ENCODE data around the gene INSRR.
A peak's percentile ranks its signal among the peaks of the same experiment; 100 is the strongest.

INSRR gene

GRCh38 chr1:156845953-156846545 is 12.9 kb downstream of the INSRR start:
- no peak overlapping the region for H3K4me2 ChIP-seq (ENCODE audit: insufficient read depth, low read length, poor library complexity, severe bottlenecking)
- no CpG with 5 or more reads among the region's 18 CpGs for WGBS, 2 donors (ENCODE audit: extremely low coverage in 2 of 2, insufficient read length in 2 of 2, insufficient replicate concordance in 1 of 2)
- no peak overlapping the region for H2BK120ac ChIP-seq (ENCODE audit: low read depth, low read length)
- H2AFZ ChIP-seq (ENCODE audit: low read length), result no peak overlapping the region
- no peak overlapping the region for H2BK5ac ChIP-seq (ENCODE audit: low read length)
- no peak overlapping the region for H3K27ac ChIP-seq (replicated peaks; ENCODE audit: low read length)
- H3K4me3 ChIP-seq (ENCODE audit: low read length in 2 of 2), result peak overlapping the region in 1 of 2 donors; percentile 59
- H3K23ac ChIP-seq (ENCODE audit: low read depth, low read length, poor library complexity), result peak overlapping the region; percentile 44
- no peak overlapping the region for H3K9ac ChIP-seq (ENCODE audit: low read depth, low read length, poor library complexity)
- no peak overlapping the region for H3K18ac ChIP-seq (ENCODE audit: low read length)
- peak overlapping the region; percentile 63 for H2AK5ac ChIP-seq (ENCODE audit: low read depth, low read length)
- peak overlapping the region; percentile 5 for H3K14ac ChIP-seq (ENCODE audit: low read length)
- no peak overlapping the region for H4K8ac ChIP-seq (ENCODE audit: low read depth, low read length)
- no peak overlapping the region for H3K4ac ChIP-seq (ENCODE audit: low read length)
- H3K27me3 ChIP-seq (ENCODE audit: control insufficient read depth in 3 of 3, insufficient read depth in 3 of 3, low read depth in 1 of 3, low read length in 3 of 3), result peaks cover 38 to 99% (median 78%) of the 10 kb centered on the region in 3 experiments
- no peak overlapping the region for H4K91ac ChIP-seq (ENCODE audit: low read depth, low read length, poor library complexity)
- H3K36me3 ChIP-seq (replicated peaks in 1 of 2; ENCODE audit: control insufficient read depth in 2 of 2, insufficient read depth in 2 of 2, low read length in 2 of 2), result no peaks in the 10 kb centered on the region
- no peak overlapping the region for H2BK15ac ChIP-seq (ENCODE audit: low read length)
- no peak overlapping the region for H2BK12ac ChIP-seq (ENCODE audit: low read length)
- DNase-seq (ENCODE audit: low spot score), result no peak
- H3K4me1 ChIP-seq (ENCODE audit: control insufficient read depth in 2 of 2, insufficient read depth in 1 of 2, low read depth in 1 of 2, low read length in 2 of 2), result peaks cover 0 to 7% of the 10 kb centered on the region in 2 donors
- no peaks in the 10 kb centered on the region for H3K79me1 ChIP-seq (ENCODE audit: low read depth, low read length)
- peaks cover 0 to 3% of the 10 kb centered on the region in 2 donors for H3K9me3 ChIP-seq (replicated peaks in 1 of 2; ENCODE audit: control insufficient read depth in 2 of 2, insufficient read depth in 1 of 2, low read depth in 1 of 2, low read length in 2 of 2)

GRCh38 chr1:156845055-156845952 is 13.6 kb downstream of the INSRR start:
- Histone ChIP-seq H3K4me1 (ENCODE audit: control insufficient read depth in 2 of 2, insufficient read depth in 1 of 2, low read depth in 1 of 2, low read length in 2 of 2) (peaks cover 0 to 7% of the 10 kb centered on the region in 2 donors), H3K14ac (ENCODE audit: low read length) (no peak overlapping the region), H2BK15ac (ENCODE audit: low read length) (no peak overlapping the region), H4K91ac (ENCODE audit: low read depth, low read length, poor library complexity) (no peak overlapping the region), H2BK5ac (ENCODE audit: low read length) (no peak overlapping the region), H3K27me3 (ENCODE audit: control insufficient read depth in 3 of 3, insufficient read depth in 3 of 3, low read depth in 1 of 3, low read length in 3 of 3) (peaks cover 38 to 91% (median 77%) of the 10 kb centered on the region in 3 experiments), H3K9ac (ENCODE audit: low read depth, low read length, poor library complexity) (peak overlapping the region; percentile 9), H3K4ac (ENCODE audit: low read length) (no peak overlapping the region), H2AFZ (ENCODE audit: low read length) (no peak overlapping the region), H3K4me3 (ENCODE audit: low read length in 2 of 2) (no peak overlapping the region), H3K23ac (ENCODE audit: low read depth, low read length, poor library complexity) (peak overlapping the region; percentile 87), H3K9me3 (replicated peaks in 1 of 2; ENCODE audit: control insufficient read depth in 2 of 2, insufficient read depth in 1 of 2, low read depth in 1 of 2, low read length in 2 of 2) (peaks cover 0 to 3% of the 10 kb centered on the region in 2 donors), H3K18ac (ENCODE audit: low read length) (peak overlapping the region; percentile 59), H2BK120ac (ENCODE audit: low read depth, low read length) (no peak overlapping the region), H3K4me2 (ENCODE audit: insufficient read depth, low read length, poor library complexity, severe bottlenecking) (peak overlapping the region; percentile 51), H2BK12ac (ENCODE audit: low read length) (no peak overlapping the region), H3K27ac (replicated peaks; ENCODE audit: low read length) (no peak overlapping the region), H3K36me3 (replicated peaks in 1 of 2; ENCODE audit: control insufficient read depth in 2 of 2, insufficient read depth in 2 of 2, low read length in 2 of 2) (no peaks in the 10 kb centered on the region), H2AK5ac (ENCODE audit: low read depth, low read length) (peak overlapping the region; percentile 63), H3K79me1 (ENCODE audit: low read depth, low read length) (no peaks in the 10 kb centered on the region), H4K8ac (ENCODE audit: low read depth, low read length) (no peak overlapping the region)
- WGBS, 2 donors (ENCODE audit: extremely low coverage in 2 of 2, insufficient read length in 2 of 2, insufficient replicate concordance in 1 of 2), result no CpG with 5 or more reads among the region's 69 CpGs
- no peak for DNase-seq (ENCODE audit: low spot score)

GRCh38 chr1:156844638-156845037 is 14.3 kb downstream of the INSRR start:
- WGBS, 2 donors (ENCODE audit: extremely low coverage in 2 of 2, insufficient read length in 2 of 2, insufficient replicate concordance in 1 of 2), result no CpG with 5 or more reads among the region's 14 CpGs
- peaks cover 5 to 13% of the 10 kb centered on the region in 2 donors for H3K4me1 ChIP-seq (ENCODE audit: control insufficient read depth in 2 of 2, insufficient read depth in 1 of 2, low read depth in 1 of 2, low read length in 2 of 2)
- peaks cover 0 to 3% of the 10 kb centered on the region in 2 donors for H3K9me3 ChIP-seq (replicated peaks in 1 of 2; ENCODE audit: control insufficient read depth in 2 of 2, insufficient read depth in 1 of 2, low read depth in 1 of 2, low read length in 2 of 2)

GRCh38 chr1:156844102-156844501 is 14.8 kb downstream of the INSRR start:
- peaks cover 10 to 18% of the 10 kb centered on the region in 2 donors for H3K4me1 ChIP-seq (ENCODE audit: control insufficient read depth in 2 of 2, insufficient read depth in 1 of 2, low read depth in 1 of 2, low read length in 2 of 2)
- H3K79me1 ChIP-seq (ENCODE audit: low read depth, low read length), result no peaks in the 10 kb centered on the region
- no peak overlapping the region for H3K9ac ChIP-seq (ENCODE audit: low read depth, low read length, poor library complexity)
- no peak overlapping the region for H3K4me2 ChIP-seq (ENCODE audit: insufficient read depth, low read length, poor library complexity, severe bottlenecking)
- H3K27me3 ChIP-seq (ENCODE audit: control insufficient read depth in 3 of 3, insufficient read depth in 3 of 3, low read depth in 1 of 3, low read length in 3 of 3), result peaks cover 33 to 79% (median 67%) of the 10 kb centered on the region in 3 experiments
- no peak overlapping the region for H3K4ac ChIP-seq (ENCODE audit: low read length)
- no peak for DNase-seq (ENCODE audit: low spot score)
- H3K14ac ChIP-seq (ENCODE audit: low read length), result no peak overlapping the region
- whole genome bisulfite sequencing, 2 donors (ENCODE audit: extremely low coverage in 2 of 2, insufficient read length in 2 of 2, insufficient replicate concordance in 1 of 2), result no CpG with 5 or more reads among the region's 6 CpGs
- no peak overlapping the region for H3K23ac ChIP-seq (ENCODE audit: low read depth, low read length, poor library complexity)
- peak overlapping the region in 1 of 2 donors; percentile 22 for H3K4me3 ChIP-seq (ENCODE audit: low read length in 2 of 2)
- no peak overlapping the region for H4K8ac ChIP-seq (ENCODE audit: low read depth, low read length)
- no peak overlapping the region for H2BK120ac ChIP-seq (ENCODE audit: low read depth, low read length)
- no peak overlapping the region for H2BK5ac ChIP-seq (ENCODE audit: low read length)
- no peak overlapping the region for H2AFZ ChIP-seq (ENCODE audit: low read length)
- H2BK15ac ChIP-seq (ENCODE audit: low read length), result no peak overlapping the region
- peaks cover 0 to 3% of the 10 kb centered on the region in 2 donors for H3K9me3 ChIP-seq (replicated peaks in 1 of 2; ENCODE audit: control insufficient read depth in 2 of 2, insufficient read depth in 1 of 2, low read depth in 1 of 2, low read length in 2 of 2)
- H2BK12ac ChIP-seq (ENCODE audit: low read length), result no peak overlapping the region
- no peak overlapping the region for H2AK5ac ChIP-seq (ENCODE audit: low read depth, low read length)
- H3K18ac ChIP-seq (ENCODE audit: low read length), result peak overlapping the region; percentile 25
- H3K27ac ChIP-seq (replicated peaks; ENCODE audit: low read length), result no peak overlapping the region
- H4K91ac ChIP-seq (ENCODE audit: low read depth, low read length, poor library complexity), result no peak overlapping the region
- no peaks in the 10 kb centered on the region for H3K36me3 ChIP-seq (replicated peaks in 1 of 2; ENCODE audit: control insufficient read depth in 2 of 2, insufficient read depth in 2 of 2, low read length in 2 of 2)

More at GRCh38 chr1:156844638-156845037, 14.3 kb downstream of the INSRR start:
- Histone ChIP-seq H4K91ac (ENCODE audit: low read depth, low read length, poor library complexity) (no peak overlapping the region), H3K9ac (ENCODE audit: low read depth, low read length, poor library complexity) (no peak overlapping the region), H2AK5ac (ENCODE audit: low read depth, low read length) (no peak overlapping the region), H2BK15ac (ENCODE audit: low read length) (no peak overlapping the region), H4K8ac (ENCODE audit: low read depth, low read length) (no peak overlapping the region), H3K27ac (replicated peaks; ENCODE audit: low read length) (no peak overlapping the region), H3K23ac (ENCODE audit: low read depth, low read length, poor library complexity) (peak overlapping the region; percentile 87), H3K27me3 (ENCODE audit: control insufficient read depth in 3 of 3, insufficient read depth in 3 of 3, low read depth in 1 of 3, low read length in 3 of 3) (peaks cover 37 to 84% (median 72%) of the 10 kb centered on the region in 3 experiments), H3K18ac (ENCODE audit: low read length) (no peak overlapping the region), H3K36me3 (replicated peaks in 1 of 2; ENCODE audit: control insufficient read depth in 2 of 2, insufficient read depth in 2 of 2, low read length in 2 of 2) (no peaks in the 10 kb centered on the region), H3K14ac (ENCODE audit: low read length) (no peak overlapping the region), H2BK120ac (ENCODE audit: low read depth, low read length) (no peak overlapping the region), H3K4me2 (ENCODE audit: insufficient read depth, low read length, poor library complexity, severe bottlenecking) (no peak overlapping the region), H2AFZ (ENCODE audit: low read length) (no peak overlapping the region), H3K4me3 (ENCODE audit: low read length in 2 of 2) (peak overlapping the region in 1 of 2 donors; percentile 22), H2BK12ac (ENCODE audit: low read length) (no peak overlapping the region), H3K79me1 (ENCODE audit: low read depth, low read length) (no peaks in the 10 kb centered on the region), H3K4ac (ENCODE audit: low read length) (no peak overlapping the region), H2BK5ac (ENCODE audit: low read length) (no peak overlapping the region)
- DNase-seq (ENCODE audit: low spot score), result no peak
